Measurements from ENCODE around the gene PTPRM.

The PTPRM gene

DNA sequence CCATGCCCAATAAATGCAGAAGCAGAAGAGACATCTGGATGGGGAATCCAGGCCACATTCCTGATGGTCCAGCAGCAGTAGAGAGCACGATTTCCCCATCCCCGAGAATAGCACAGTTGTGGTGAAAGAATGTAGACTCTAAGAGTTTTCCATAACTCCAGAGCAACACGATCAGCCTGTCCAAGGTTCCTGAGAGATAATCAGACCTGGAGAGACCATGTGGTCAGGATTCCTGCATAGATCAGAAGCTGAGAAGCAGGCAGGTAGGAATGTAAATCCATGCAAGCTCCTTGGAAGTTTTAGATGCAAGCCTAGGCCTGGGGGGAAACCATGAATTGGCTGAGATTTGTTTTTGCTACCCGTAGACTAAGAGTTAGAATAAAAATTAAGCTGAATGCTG lies 34.2 kb upstream of the PTPRM start:
- no peak for TF ChIP-seq CTCF (IDR thresholded peaks at IDR 0.05; ENCODE audit: low read depth, low read length)
- no peak overlapping the region for H3K4me3 ChIP-seq (ENCODE audit: low read depth, low read length)

DNA sequence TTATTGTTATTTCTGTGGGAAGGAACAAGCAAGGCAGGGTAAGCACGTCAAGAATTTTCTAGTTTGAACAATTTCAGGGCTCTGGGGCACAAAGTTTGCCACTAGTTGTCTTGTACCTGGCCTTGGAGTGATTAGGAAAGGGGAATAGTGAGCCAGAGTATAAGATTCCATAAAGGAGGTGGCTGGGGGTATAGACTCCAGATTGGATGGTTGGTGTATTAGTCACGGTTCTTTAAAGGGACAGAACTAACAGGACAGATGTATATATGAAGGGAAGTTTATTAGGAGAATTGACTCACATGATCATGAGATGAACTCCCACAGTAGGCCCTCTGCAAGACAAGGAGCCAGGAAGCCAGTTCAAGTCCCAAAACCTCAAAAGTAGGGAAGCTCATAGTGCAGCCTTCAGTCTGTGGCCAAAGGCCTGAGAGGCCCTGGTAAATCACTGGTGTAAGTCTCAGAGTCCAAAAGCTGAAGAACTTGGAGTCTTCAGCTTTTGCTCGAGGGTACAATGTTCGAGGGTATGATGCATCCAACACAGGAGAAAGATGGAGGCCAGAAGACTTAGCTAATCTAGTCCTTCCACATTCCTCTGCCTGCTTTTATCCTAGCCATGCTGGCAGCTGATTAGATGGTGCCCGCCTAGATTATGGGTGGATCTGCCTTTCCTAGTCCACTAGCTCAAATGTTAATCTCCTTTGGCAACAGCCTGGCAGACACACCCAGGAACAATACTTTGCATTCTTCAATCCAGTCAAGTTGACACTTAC lies 31.5 kb upstream of the PTPRM start:
- TF ChIP-seq CTCF (IDR thresholded peaks at IDR 0.05; ENCODE audit: low read depth, low read length) = no peak
- no peak overlapping the region for H3K4me3 ChIP-seq (ENCODE audit: low read depth, low read length)

- TF ChIP-seq CTCF (IDR thresholded peaks at IDR 0.05; ENCODE audit: low read depth, low read length) = no peak
- H3K4me3 ChIP-seq (ENCODE audit: low read depth, low read length) = no peak overlapping the region
Observed at GRCh38 chr18:7537145-7537544, 30.0 kb upstream of the PTPRM start.

GRCh38 chr18:7541835-7542234 lies 25.3 kb upstream of the PTPRM start:
- H3K4me3 ChIP-seq (ENCODE audit: low read depth, low read length) = no peak overlapping the region
- no peak for TF ChIP-seq CTCF (IDR thresholded peaks at IDR 0.05; ENCODE audit: low read depth, low read length)

- no peak overlapping the region for H3K4me3 ChIP-seq (ENCODE audit: low read depth, low read length)
- TF ChIP-seq CTCF (IDR thresholded peaks at IDR 0.05; ENCODE audit: low read depth, low read length) = no peak
Observed at GRCh38 chr18:7544686-7545085, 22.4 kb upstream of the PTPRM start.

DNA sequence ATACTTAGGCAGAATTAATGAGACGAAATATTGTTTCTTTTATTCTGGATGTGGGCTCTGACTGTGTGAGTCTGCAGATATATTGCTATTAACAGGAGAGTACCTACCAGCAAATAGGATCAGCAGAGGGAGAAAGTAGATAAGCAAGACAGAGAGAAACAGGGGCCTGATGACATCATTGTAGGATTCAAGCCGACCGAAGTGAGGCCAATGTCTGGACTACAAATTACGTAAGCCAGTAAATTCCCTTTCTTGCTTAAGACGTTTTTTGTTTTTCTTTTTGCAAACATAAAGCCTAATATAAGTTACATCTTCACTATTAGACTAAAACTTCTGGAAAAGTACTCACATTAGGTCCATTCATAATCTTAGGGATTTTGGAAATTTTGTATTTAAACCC lies 21.4 kb upstream of the PTPRM start:
- H3K4me3 ChIP-seq (ENCODE audit: low read depth, low read length) = no peak overlapping the region
- no peak for TF ChIP-seq CTCF (IDR thresholded peaks at IDR 0.05; ENCODE audit: low read depth, low read length)

DNA sequence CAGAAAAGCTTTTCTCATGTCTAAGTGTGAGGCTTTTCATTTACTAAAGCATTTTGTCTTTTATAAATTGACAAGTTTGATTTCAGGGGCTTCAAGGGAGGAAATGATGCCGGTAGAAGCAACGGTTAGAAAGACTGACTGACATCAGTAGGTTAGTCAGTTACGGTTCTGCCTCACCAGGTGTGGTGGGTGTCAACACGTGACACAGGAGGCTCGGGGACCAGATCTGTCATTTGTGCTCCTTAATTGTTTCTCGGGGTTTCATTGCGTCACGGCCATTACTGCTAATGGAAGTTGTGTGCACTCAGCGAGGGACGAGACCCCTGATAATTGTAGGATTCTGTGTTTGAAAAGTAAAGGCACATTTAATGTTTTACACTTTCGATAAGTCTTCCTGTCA lies 18.9 kb upstream of the PTPRM start:
- H3K4me3 ChIP-seq (ENCODE audit: low read depth, low read length) = no peak overlapping the region
- no peak for TF ChIP-seq CTCF (IDR thresholded peaks at IDR 0.05; ENCODE audit: low read depth, low read length)

Data from WI38 (cell line).